Esophagus squamous epithelium (tissue), 5 donors: ENCODE results near the gene KLHDC8B. TPM values are rescaled to one million over a fixed set of nuclear protein-coding genes. Genes with fewer than 3 reads are reported as not detected.

Experiments used
- DNase-seq: peaks from one replicate; lab custom pipeline; 2025; lab: John Stamatoyannopoulos, UW
- H3K27ac ChIP-seq, 4 donors: fragments of 200-600 bp; sonication (generic); one replicate each; pipeline ENCODE4 v1.5.1; 2016 to 2019; ENCODE audit warnings: mild to moderate bottlenecking in 1 of 4
- H3K27me3 ChIP-seq, 4 donors: fragments of 200-600 bp; sonication (generic); 1 replicate in 3 of 4; 2 replicates in 1 of 4; pipeline versions ENCODE4 v1.5.1 to v1.6.0; 2017 to 2021; ENCODE audit warnings: antibody characterized with exemption in 1 of 4
- H3K36me3 ChIP-seq, 3 donors: fragments of 200-600 bp; sonication (generic); one replicate each; pipeline ENCODE4 v1.5.1; 2016 to 2019
- H3K4me1 ChIP-seq, 3 donors: fragments of 200-600 bp; sonication (generic); one replicate each; pipeline ENCODE4 v1.5.1; 2017 to 2019
- H3K4me3 ChIP-seq, 4 donors: fragments of 200-600 bp; sonication (generic); 1 replicate in 3 of 4; 2 replicates in 1 of 4; pipeline ENCODE4 v1.5.1; 2016 to 2019; ENCODE audit warnings: mild to moderate bottlenecking in 2 of 4, moderate library complexity in 1 of 4
- H3K9me3 ChIP-seq, 3 donors: fragments of 200-600 bp; sonication (generic); one replicate each; pipeline ENCODE4 v1.5.1; 2016 to 2019
- CTCF ChIP-seq, 6 experiments: fragments of 450-650 bp in 4 of 6; fragments of 200-600 bp in 2 of 6; sonication (generic) in 2 of 6; IDR thresholded peaks; one replicate each; pipeline ENCODE4 v1.5.1; 2016 to 2019; ENCODE audit warnings: antibody characterized with exemption in 6 of 6, mild to moderate bottlenecking in 4 of 6, moderate library complexity in 4 of 6
- POLR2A ChIP-seq, 4 donors: fragments of 450-650 bp; IDR thresholded peaks; one replicate each; pipeline ENCODE4 v1.6.1; 2017; ENCODE audit warnings: antibody characterized with exemption in 4 of 4, mild to moderate bottlenecking in 4 of 4, moderate library complexity in 3 of 4
- WGBS, 2 donors: methylation state at CpG; one replicate each; pipeline ENCODE4 v1.1.5; 2018; 5-methylcytosine and 5-hydroxymethylcytosine counted together
- intact Hi-C: fragments of 100-400 bp; cut with DNase I; formaldehyde crosslinking; loops from one replicate; pipeline ENCODE4 v1.15.0; 2022
- total RNA-seq, 4 donors: library from RNA; depleted of rRNA; stranded (reverse); fragments of >200 nt; gene quantifications; one replicate each; pipeline ENCODE4 v1.1.0, GENCODE V29; 2016
- donor health status: DM: yes; HTN: yes; CAD: no.

Gene KLHDC8B
- total RNA-seq, 4 donors from 2014 or later = 18.0 to 58.6 (median 46.3) TPM

GRCh38 chr3:49173116-49173791 lies 1.9 kb downstream of the KLHDC8B start:
- H3K36me3 ChIP-seq = peaks cover 0 to 50% (median 16%) of the 10 kb centered on the region in 3 donors
- H3K4me1 ChIP-seq = peaks cover 31 to 56% (median 33%) of the 10 kb centered on the region in 3 donors
- intact Hi-C loops = loop anchor here (10.0 kb wide), 2 partner anchors 102 to 162 kb away; partner anchors contain the start of gene C3orf62
- peak overlapping the region; percentile 84 to 94 (median 89) for H3K27ac ChIP-seq
- H3K27me3 ChIP-seq = no peaks in the 10 kb centered on the region
- TF ChIP-seq CTCF (IDR thresholded peaks at IDR 0.05) (no peak), POLR2A (IDR thresholded peaks at IDR 0.05) (no peak)
- no peaks in the 10 kb centered on the region for H3K9me3 ChIP-seq
- H3K4me3 ChIP-seq = peak overlapping the region; percentile 52 to 84 (median 80)
- 19 to 40% methylated on average over 2 to 3 of the region's 3 CpGs for WGBS, 2 donors
- no peak for DNase-seq

GRCh38 chr3:49173792-49174170 lies 2.4 kb downstream of the KLHDC8B start:
- H3K27ac ChIP-seq = peak overlapping the region; percentile 84 to 94 (median 89)
- H3K36me3 ChIP-seq = peaks cover 0 to 53% (median 16%) of the 10 kb centered on the region in 3 donors
- no peaks in the 10 kb centered on the region for H3K27me3 ChIP-seq
- intact Hi-C loops = loop anchor here (10.0 kb wide), 2 partner anchors 101 to 161 kb away; partner anchors contain the start of gene C3orf62
- no peak for TF ChIP-seq CTCF (IDR thresholded peaks at IDR 0.05)
- 18 to 25% methylated on average over 1 to 3 of the region's 4 CpGs for WGBS, 2 donors
- peak overlapping the region in 2 of 4 donors; percentile 80 to 84 for H3K4me3 ChIP-seq
- DNase-seq = no peak
- no peaks in the 10 kb centered on the region for H3K9me3 ChIP-seq
- peaks cover 31 to 56% (median 33%) of the 10 kb centered on the region in 3 donors for H3K4me1 ChIP-seq

GRCh38 chr3:49174397-49174985 lies 3.1 kb downstream of the KLHDC8B start:
- intact Hi-C loops = loop anchor here (10.0 kb wide), 2 partner anchors 100 to 160 kb away; partner anchors contain the start of gene C3orf62
- no peak for TF ChIP-seq CTCF (IDR thresholded peaks at IDR 0.05)
- TF ChIP-seq POLR2A (IDR thresholded peaks at IDR 0.05) = no peak
- H3K9me3 ChIP-seq = no peaks in the 10 kb centered on the region
- peak overlapping the region in 3 of 4 donors; percentile 88 to 94 (median 90) for H3K27ac ChIP-seq
- no peak for DNase-seq
- H3K4me3 ChIP-seq = no peak overlapping the region
- peaks cover 31 to 56% (median 33%) of the 10 kb centered on the region in 3 donors for H3K4me1 ChIP-seq
- H3K27me3 ChIP-seq = no peaks in the 10 kb centered on the region
- H3K36me3 ChIP-seq = peaks cover 0 to 53% (median 16%) of the 10 kb centered on the region in 3 donors
- 96 to 100% methylated on average over 2 to 6 of the region's 9 CpGs for WGBS, 2 donors

- no peak for DNase-seq
- WGBS, 2 donors = 63 to 100% methylated on average over 1 to 5 of the region's 8 CpGs
- Histone ChIP-seq H3K4me3 (no peak overlapping the region), H3K27me3 (no peaks in the 10 kb centered on the region), H3K4me1 (peaks cover 30 to 49% (median 30%) of the 10 kb centered on the region in 3 donors), H3K36me3 (peaks cover 0 to 53% (median 16%) of the 10 kb centered on the region in 3 donors), H3K27ac (no peak overlapping the region), H3K9me3 (no peaks in the 10 kb centered on the region)
- intact Hi-C loops = loop anchor here (10.0 kb wide), 2 partner anchors 99 to 159 kb away; partner anchors contain the start of gene C3orf62
- TF ChIP-seq CTCF (IDR thresholded peaks at IDR 0.05) = no peak
- no peak for TF ChIP-seq POLR2A (IDR thresholded peaks at IDR 0.05)
Measured at GRCh38 chr3:49175530-49175929, 4.1 kb downstream of the KLHDC8B start.

GRCh38 chr3:49177073-49177472 lies 5.7 kb downstream of the KLHDC8B start:
- 60 to 67% methylated on average over 1 to 2 of the region's 2 CpGs for WGBS, 2 donors
- H3K4me1 ChIP-seq = peaks cover 19 to 35% (median 24%) of the 10 kb centered on the region in 3 donors
- peaks cover 0 to 53% (median 16%) of the 10 kb centered on the region in 3 donors for H3K36me3 ChIP-seq
- intact Hi-C loops = loop anchor here (10.0 kb wide), 2 partner anchors 98 to 158 kb away; partner anchors contain the start of gene C3orf62
- H3K9me3 ChIP-seq = no peaks in the 10 kb centered on the region
- DNase-seq = no peak
- H3K4me3 ChIP-seq = no peak overlapping the region
- H3K27ac ChIP-seq = no peak overlapping the region
- no peaks in the 10 kb centered on the region for H3K27me3 ChIP-seq
- TF ChIP-seq POLR2A (IDR thresholded peaks at IDR 0.05) (no peak), CTCF (IDR thresholded peaks at IDR 0.05) (no peak)
